GM12874 (cell line): ENCODE measurements around the gene OR52B4.

Experiments
- TF ChIP-seq, protein P1 (sequence below): IDR thresholded peaks from 2 replicates; pipeline ENCODE4 v1.5.1; 2011; ENCODE audit warnings: low read depth, mild to moderate bottlenecking, control low read depth, low read length, moderate library complexity; ENCODE audit not compliant: insufficient read depth

Gene OR52B4

DNA sequence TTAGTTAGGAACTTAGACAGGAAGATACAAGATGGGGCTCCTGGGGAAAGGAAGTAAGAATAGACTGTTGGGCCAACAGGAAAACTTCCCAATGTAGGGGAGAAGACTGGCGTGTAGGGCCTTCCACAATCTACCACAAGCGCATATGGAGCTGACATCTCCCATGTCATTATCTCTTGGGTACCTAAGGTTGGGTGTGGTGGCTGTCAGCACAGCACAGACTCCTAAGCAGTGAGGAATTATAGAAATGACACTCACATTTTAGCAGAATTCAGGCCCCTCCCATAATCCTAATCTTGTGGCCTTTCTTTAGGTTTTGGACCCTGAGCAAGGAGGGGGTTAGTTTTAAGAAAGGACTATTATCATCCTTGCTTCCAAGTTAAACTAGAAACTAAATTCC, 13.7 kb upstream of the OR52B4 start:
- TF ChIP-seq, protein P1, sequence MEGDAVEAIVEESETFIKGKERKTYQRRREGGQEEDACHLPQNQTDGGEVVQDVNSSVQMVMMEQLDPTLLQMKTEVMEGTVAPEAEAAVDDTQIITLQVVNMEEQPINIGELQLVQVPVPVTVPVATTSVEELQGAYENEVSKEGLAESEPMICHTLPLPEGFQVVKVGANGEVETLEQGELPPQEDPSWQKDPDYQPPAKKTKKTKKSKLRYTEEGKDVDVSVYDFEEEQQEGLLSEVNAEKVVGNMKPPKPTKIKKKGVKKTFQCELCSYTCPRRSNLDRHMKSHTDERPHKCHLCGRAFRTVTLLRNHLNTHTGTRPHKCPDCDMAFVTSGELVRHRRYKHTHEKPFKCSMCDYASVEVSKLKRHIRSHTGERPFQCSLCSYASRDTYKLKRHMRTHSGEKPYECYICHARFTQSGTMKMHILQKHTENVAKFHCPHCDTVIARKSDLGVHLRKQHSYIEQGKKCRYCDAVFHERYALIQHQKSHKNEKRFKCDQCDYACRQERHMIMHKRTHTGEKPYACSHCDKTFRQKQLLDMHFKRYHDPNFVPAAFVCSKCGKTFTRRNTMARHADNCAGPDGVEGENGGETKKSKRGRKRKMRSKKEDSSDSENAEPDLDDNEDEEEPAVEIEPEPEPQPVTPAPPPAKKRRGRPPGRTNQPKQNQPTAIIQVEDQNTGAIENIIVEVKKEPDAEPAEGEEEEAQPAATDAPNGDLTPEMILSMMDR: no peak

DNA sequence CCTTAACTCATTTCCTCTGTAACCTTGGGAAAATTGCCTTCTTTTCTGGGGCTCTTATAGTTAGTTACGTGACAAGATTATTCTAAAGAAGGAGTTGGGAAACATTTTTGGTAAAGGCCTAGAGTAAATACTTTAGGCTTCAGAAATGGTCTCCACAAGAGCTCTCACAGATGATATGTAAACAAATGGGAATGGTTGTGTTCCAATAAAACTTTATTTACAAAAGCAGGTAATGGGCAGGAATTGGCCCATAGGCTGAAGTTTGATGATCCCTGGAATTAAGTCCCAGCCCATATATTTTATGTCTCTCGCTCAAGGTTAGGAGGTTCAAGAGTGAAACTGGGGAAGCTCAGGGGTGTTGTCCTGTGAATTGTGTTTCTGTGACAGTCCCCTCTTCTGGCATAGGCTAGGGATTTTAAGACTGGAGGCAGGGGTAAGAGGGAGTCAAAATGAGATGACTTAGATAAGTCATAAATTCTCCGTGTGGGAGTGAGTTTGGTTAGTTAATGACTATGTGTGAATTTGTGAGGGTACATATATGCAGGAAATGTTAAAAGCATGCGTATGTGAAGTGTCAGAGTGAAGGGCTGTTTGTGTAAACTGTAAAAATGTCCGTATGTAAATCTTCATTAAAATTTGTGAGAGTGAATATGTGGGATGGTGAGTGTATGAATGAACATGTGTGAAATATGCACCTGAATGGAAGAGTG, 7.4 kb upstream of the OR52B4 start:
- TF ChIP-seq, protein P1: no peak

DNA sequence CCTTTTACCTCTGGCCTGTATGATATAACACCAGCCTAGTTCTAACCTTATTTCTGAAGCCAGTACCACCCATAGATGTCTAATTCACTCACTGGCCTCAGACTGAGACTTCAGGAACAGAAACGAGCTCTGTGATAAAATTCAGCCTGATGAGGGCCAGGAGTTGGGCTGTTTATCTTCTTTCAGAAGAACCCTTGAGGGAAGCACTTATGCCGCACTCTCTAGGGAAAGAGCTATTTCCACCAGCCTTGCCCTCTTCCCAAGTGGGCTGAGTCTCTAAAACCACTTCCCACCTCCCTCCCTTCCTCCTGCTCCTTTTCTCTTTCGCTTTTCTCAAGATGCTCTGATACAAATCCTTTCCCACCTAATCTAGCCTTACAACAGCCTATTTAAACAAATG, 2.0 kb upstream of the OR52B4 start:
- TF ChIP-seq, protein P1: no peak
